H1 (cell line): Measurements from ENCODE around the gene LGALSL. TPM values are rescaled to one million over a fixed set of nuclear protein-coding genes. Genes with fewer than 3 reads are reported as not detected.

ENCODE experiments used
- CTCF ChIA-PET: fragments of 300-600 bp; sonication (Branson Sonifier 250); formaldehyde crosslinking; loops from one replicate; lab custom pipeline; 2021; ENCODE audit not compliant: partially characterized antibody; lab: Charles Lee
- POLR2A ChIA-PET: fragments of 300-600 bp; sonication (Branson Sonifier 250); formaldehyde crosslinking; loops from one replicate; lab custom pipeline; 2021; ENCODE audit warnings: inconsistent platforms; ENCODE audit not compliant: partially characterized antibody; lab: Charles Lee
- DNase-seq, 2 experiments: peaks; one replicate each; pipeline versions ENCODE4 v3.0.0 to v3.0.0-alpha.2; 2010 to 2022; ENCODE audit warnings: low spot score in 2 of 2, low read depth in 1 of 2, mixed read lengths in 1 of 2
- FAIRE-seq: peaks from 2 replicates; lab custom pipeline; 2011; peaks lifted over from hg19 to GRCh38; lab: Jason Lieb, UNC
- H2AFZ ChIP-seq: 2 replicates; pipeline ENCODE4 v1.8.1; 2012; ENCODE audit warnings: low read length, inconsistent platforms
- H2AK5ac ChIP-seq: 2 replicates; pipeline ENCODE4 v1.6.1; 2013; ENCODE audit warnings: low read depth, low read length
- H2BK120ac ChIP-seq: replicated peaks from 2 replicates; pipeline ENCODE3; 2013; ENCODE audit warnings: low read depth, low read length, inconsistent platforms
- H2BK12ac ChIP-seq: 2 replicates; pipeline ENCODE4 v1.6.1; 2013; ENCODE audit warnings: low read depth, low read length
- H2BK15ac ChIP-seq: 2 replicates; pipeline ENCODE4 v1.6.1; 2013; ENCODE audit warnings: low read length
- H2BK20ac ChIP-seq: 2 replicates; pipeline ENCODE4 v1.6.1; 2013; ENCODE audit warnings: low read length
- H2BK5ac ChIP-seq: 2 replicates; pipeline ENCODE4 v1.6.1; 2013; ENCODE audit warnings: low read depth, low read length
- H3K14ac ChIP-seq: 2 replicates; pipeline ENCODE4 v1.6.1; 2013; ENCODE audit warnings: inconsistent platforms; ENCODE audit not compliant: insufficient read length
- H3K18ac ChIP-seq: 2 replicates; pipeline ENCODE4 v1.6.1; 2013; ENCODE audit warnings: low read length; ENCODE audit errors: extremely low read depth
- H3K23ac ChIP-seq: 2 replicates; pipeline ENCODE4 v1.6.1; 2013; ENCODE audit warnings: inconsistent platforms; ENCODE audit not compliant: insufficient read length
- H3K23me2 ChIP-seq: 2 replicates; pipeline ENCODE4 v1.6.1; 2013; ENCODE audit warnings: low read depth, low read length
- H3K27ac ChIP-seq: 2 replicates; pipeline ENCODE4 v1.6.1; 2011; ENCODE audit warnings: low read depth, low read length, inconsistent platforms
- H3K27me3 ChIP-seq, 4 experiments: replicated peaks in 1 of 4; 1 replicate in 1 of 4; 2 replicates in 3 of 4; pipeline versions ENCODE4 v1.6.1 to v1.8.1; 2011 to 2013; ENCODE audit warnings: low read length in 3 of 4, mild to moderate bottlenecking in 3 of 4, inconsistent platforms in 2 of 4, mixed read lengths in 2 of 4, moderate library complexity in 1 of 4; ENCODE audit not compliant: control insufficient read depth in 3 of 4, insufficient read depth in 3 of 4; ENCODE audit errors: extremely low read depth in 1 of 4
- H3K36me3 ChIP-seq, 4 experiments: 2 replicates each; pipeline versions ENCODE4 v1.6.1 to v1.8.1; 2011 to 2013; ENCODE audit warnings: mild to moderate bottlenecking in 4 of 4, low read length in 3 of 4, moderate library complexity in 2 of 4, control low read depth in 1 of 4, inconsistent platforms in 1 of 4; ENCODE audit not compliant: insufficient read depth in 4 of 4, control insufficient read depth in 2 of 4
- H3K4ac ChIP-seq: replicated peaks from 2 replicates; pipeline ENCODE3; 2013; ENCODE audit warnings: low read length, low read depth, mixed read lengths, inconsistent platforms; ENCODE audit not compliant: insufficient read length
- H3K4me1 ChIP-seq, 4 experiments: replicated peaks in 1 of 4; 1 replicate in 1 of 4; 2 replicates in 3 of 4; pipeline versions ENCODE4 v1.6.1 to v1.8.1; 2011 to 2013; ENCODE audit warnings: low read length in 3 of 4, inconsistent platforms in 2 of 4, mixed read lengths in 1 of 4; ENCODE audit not compliant: insufficient read depth in 4 of 4, control insufficient read depth in 3 of 4
- H3K4me2 ChIP-seq, 2 experiments: 2 replicates each; pipeline versions ENCODE4 v1.6.1 to v1.8.1; 2011 to 2013; ENCODE audit warnings: low read depth in 2 of 2, low read length in 2 of 2, control low read depth in 1 of 2, inconsistent platforms in 1 of 2, mild to moderate bottlenecking in 1 of 2; ENCODE audit not compliant: insufficient read depth in 1 of 2
- H3K4me3 ChIP-seq, 4 experiments: fragments of 200-600, 300-600 bp in 1 of 4; sonication (generic), shearing (Covaris generic), sonication (Bioruptor Twin) in 1 of 4; 2 replicates each; pipeline versions ENCODE4 v1.5.1 to v1.8.1; 2011 to 2016; ENCODE audit warnings: low read length in 4 of 4, low read depth in 3 of 4, control low read depth in 2 of 4, inconsistent platforms in 2 of 4, mild to moderate bottlenecking in 2 of 4, mixed read lengths in 1 of 4, moderate library complexity in 1 of 4; ENCODE audit not compliant: insufficient read depth in 2 of 4; ENCODE audit errors: extremely low read depth in 1 of 4
- H3K56ac ChIP-seq: replicated peaks from 2 replicates; pipeline ENCODE3; 2013; ENCODE audit warnings: low read depth, mild to moderate bottlenecking, mixed read lengths, low read length, inconsistent platforms; ENCODE audit not compliant: insufficient read length
- H3K79me1 ChIP-seq: 2 replicates; pipeline ENCODE4 v1.6.1; 2013; ENCODE audit warnings: low read depth, low read length, control low read depth
- H3K79me2 ChIP-seq, 2 experiments: 2 replicates each; pipeline versions ENCODE4 v1.6.1 to v1.8.1; 2012 to 2013; ENCODE audit warnings: low read length in 2 of 2, mild to moderate bottlenecking in 2 of 2, inconsistent platforms in 1 of 2; ENCODE audit not compliant: insufficient read depth in 2 of 2, control insufficient read depth in 1 of 2
- H3K9ac ChIP-seq, 4 experiments: replicated peaks in 1 of 4; 1 replicate in 1 of 4; 2 replicates in 3 of 4; pipeline versions ENCODE4 v1.6.1 to v1.8.1; 2011 to 2013; ENCODE audit warnings: low read depth in 3 of 4, low read length in 3 of 4, control low read depth in 2 of 4, mild to moderate bottlenecking in 2 of 4, moderate library complexity in 2 of 4, inconsistent platforms in 1 of 4; ENCODE audit errors: extremely low read depth in 1 of 4
- H3K9me3 ChIP-seq, 2 experiments: 2 replicates each; pipeline versions ENCODE4 v1.6.1 to v1.8.1; 2012 to 2013; ENCODE audit warnings: mild to moderate bottlenecking in 2 of 2, moderate library complexity in 2 of 2, control low read depth in 1 of 2, inconsistent platforms in 1 of 2, low read depth in 1 of 2, low read length in 1 of 2, mixed read lengths in 1 of 2; ENCODE audit not compliant: insufficient read depth in 2 of 2
- H4K20me1 ChIP-seq, 2 experiments: replicated peaks in 1 of 2; 2 replicates each; pipeline versions ENCODE3 to v1.8.1; 2011 to 2013; ENCODE audit warnings: inconsistent platforms in 2 of 2, low read length in 2 of 2, mild to moderate bottlenecking in 1 of 2; ENCODE audit not compliant: insufficient read depth in 2 of 2, control insufficient read depth in 1 of 2
- H4K5ac ChIP-seq: 2 replicates; pipeline ENCODE4 v1.6.1; 2013; ENCODE audit warnings: low read length, low read depth, mixed read lengths, inconsistent platforms; ENCODE audit not compliant: insufficient read length
- H4K8ac ChIP-seq: 2 replicates; pipeline ENCODE4 v1.8.0; 2013; ENCODE audit warnings: mild to moderate bottlenecking, moderate library complexity, low read length, inconsistent platforms; ENCODE audit not compliant: insufficient read depth; ENCODE audit errors: extremely low read depth
- H4K91ac ChIP-seq: replicated peaks from 2 replicates; pipeline ENCODE3; 2013; ENCODE audit warnings: low read length, mixed read lengths, inconsistent platforms; ENCODE audit not compliant: insufficient read length
- CEBPB ChIP-seq: IDR thresholded peaks from 2 replicates; pipeline ENCODE4 v1.6.1; 2012; ENCODE audit warnings: low read depth, low read length
- CTBP2 ChIP-seq: IDR thresholded peaks from 2 replicates; pipeline ENCODE4 v1.7.0; 2011; ENCODE audit warnings: borderline replicate concordance, mild to moderate bottlenecking, moderate library complexity, mixed read lengths, low read length; ENCODE audit not compliant: insufficient read depth, insufficient read length
- WGBS, 2 experiments: shearing (Covaris generic) in 1 of 2; methylation state at CpG; one replicate each; pipeline versions ENCODE4 v1.1.6 to v1.1.7; 2013 to 2015; ENCODE audit warnings: low lambda C conversion rate in 2 of 2, mixed read lengths in 2 of 2, inconsistent platforms in 1 of 2, low coverage in 1 of 2, missing lambda C conversion rate in 1 of 2; ENCODE audit not compliant: insufficient replicate concordance in 2 of 2, insufficient coverage in 1 of 2, insufficient read length in 1 of 2; ENCODE audit errors: extremely low coverage in 1 of 2, missing lambda C conversion rate in 1 of 2; 5-methylcytosine and 5-hydroxymethylcytosine counted together
- polyA plus RNA-seq, 7 experiments: library from polyadenylated mRNA; depleted of rRNA in 3 of 7; stranded (reverse) in 5 of 7; unstranded in 2 of 7; fragments of >200 nt in 5 of 7; fragments of 200-250 nt in 2 of 7; gene quantifications; 1 replicate in 5 of 7; 2 replicates in 1 of 7; 4 replicates in 1 of 7; pipeline versions ENCODE4 v1.2.1 to v1.2.3, GENCODE V29; 2011 to 2013; ENCODE audit warnings: missing spikeins in 2 of 7, mixed read lengths in 2 of 7
- total RNA-seq: library from RNA; stranded (reverse); fragmentation: NEBNext Ultra II Directional; extraction: Animal tissue kit (Norgen Biotek cat#: 25700); gene quantifications from 2 replicates; pipeline ENCODE4 v1.2.1, GENCODE V29; 2021

LGALSL gene
- total and polyA plus RNA-seq, 2 of the 8 experiments (the other 6 are each of a cell fraction or from before 2014, with no cell fraction given) = 13.6 to 32.3 TPM

GRCh38 chr2:64493788-64494187 is 39.8 kb downstream of the LGALSL start:
- no peak overlapping the region for H4K91ac ChIP-seq
- H2BK12ac ChIP-seq = no peak overlapping the region
- DNase-seq = peak in 1 of 2 experiments; percentile 40

More at GRCh38 chr2:64493788-64494187, 39.8 kb downstream of the LGALSL start:
- FAIRE-seq = no peak
- Histone ChIP-seq H3K4me3 (no peak overlapping the region), H3K18ac (no peak overlapping the region), H4K20me1 (no peaks in the 10 kb centered on the region), H2BK20ac (no peak overlapping the region), H3K4ac (no peak overlapping the region), H2BK15ac (no peak overlapping the region), H3K4me1 (peaks cover 0 to 17% (median 6%) of the 10 kb centered on the region in 4 experiments; a peak in 6 of 7 replicates), H3K23ac (no peak overlapping the region), H3K56ac (no peak overlapping the region), H3K9me3 (no peaks in the 10 kb centered on the region), H3K14ac (no peak overlapping the region), H3K79me2 (no peaks in the 10 kb centered on the region), H2BK5ac (no peak overlapping the region), H3K4me2 (no peak overlapping the region), H3K79me1 (no peaks in the 10 kb centered on the region), H3K27me3 (peaks cover 0 to under 1% (median 0%) of the 10 kb centered on the region in 4 experiments; a peak in 1 of 7 replicates), H3K27ac (no peak overlapping the region), H3K23me2 (no peaks in the 10 kb centered on the region), H2AK5ac (no peak overlapping the region), H2BK120ac (no peak overlapping the region), H3K36me3 (no peaks in the 10 kb centered on the region), H4K8ac (no peak overlapping the region), H3K9ac (no peak overlapping the region), H2AFZ (peak overlapping the region; percentile 36), H4K5ac (no peak overlapping the region)
- TF ChIP-seq CEBPB (0 out of 2 replicates have a peak, but pooled peaks have one; percentile 13), CTBP2 (no peak)
- WGBS, 2 experiments = 86% methylated on average over 4 of the region's 4 CpGs; no CpG with 5 or more reads in 1 of the 2 experiments
- ChIA-PET CTCF (interaction anchor here (0.7 to 1.7 kb wide), 3 partner anchors 13 to 163 kb away, joined by 3 to 5 read pairs (median 3); no protein-coding TSS in a partner anchor), POLR2A (interaction anchor here (0.7 kb wide), 1 partner anchor 94 kb away, joined by 3 read pairs; no protein-coding TSS in a partner anchor)
